H9 (cell line): ENCODE results near the gene TM4SF1. TPM values are rescaled to one million over a fixed set of nuclear protein-coding genes. Genes with fewer than 3 reads are reported as not detected.

ENCODE experiments used
- DNase-seq: peaks from one replicate; pipeline ENCODE4 v3.0.0-alpha.2; 2017
- H2AFZ ChIP-seq: one replicate; pipeline ENCODE4 v1.6.1; 2013; ENCODE audit warnings: mild to moderate bottlenecking, low read length, control low read depth, moderate library complexity
- H2AK5ac ChIP-seq: 2 replicates; pipeline ENCODE4 v1.6.1; 2013; ENCODE audit warnings: low read length, control low read depth, mixed read lengths; ENCODE audit not compliant: insufficient read length
- H2BK120ac ChIP-seq: one replicate; pipeline ENCODE4 v1.6.1; 2013; ENCODE audit warnings: low read depth, mild to moderate bottlenecking, low read length, control low read depth, inconsistent platforms; ENCODE audit not compliant: poor library complexity, severe bottlenecking
- H2BK12ac ChIP-seq: 2 replicates; pipeline ENCODE4 v1.6.1; 2013; ENCODE audit warnings: low read length, control low read depth, mixed read lengths, low read depth; ENCODE audit not compliant: insufficient read length
- H2BK15ac ChIP-seq: 2 replicates; pipeline ENCODE4 v1.6.1; 2013; ENCODE audit warnings: low read depth, low read length, control low read depth
- H2BK20ac ChIP-seq: one replicate; pipeline ENCODE4 v1.6.1; 2013; ENCODE audit warnings: low read depth, mild to moderate bottlenecking, low read length, control low read depth, inconsistent platforms; ENCODE audit not compliant: poor library complexity, severe bottlenecking
- H2BK5ac ChIP-seq: 2 replicates; pipeline ENCODE4 v1.6.1; 2013; ENCODE audit warnings: low read length, control low read depth, mixed read lengths; ENCODE audit not compliant: insufficient read length
- H3K14ac ChIP-seq: 2 replicates; pipeline ENCODE4 v1.6.1; 2013; ENCODE audit warnings: low read length, control low read depth; ENCODE audit not compliant: insufficient read depth
- H3K18ac ChIP-seq: 2 replicates; pipeline ENCODE4 v1.6.1; 2013; ENCODE audit warnings: low read depth, mild to moderate bottlenecking, mixed read lengths, low read length, control low read depth; ENCODE audit not compliant: insufficient read length
- H3K23ac ChIP-seq: 2 replicates; pipeline ENCODE4 v1.6.1; 2013; ENCODE audit warnings: low read length, control low read depth, mixed read lengths, low read depth; ENCODE audit not compliant: insufficient read length
- H3K23me2 ChIP-seq: 2 replicates; pipeline ENCODE4 v1.6.1; 2013; ENCODE audit warnings: low read depth, mild to moderate bottlenecking, mixed read lengths, low read length, control low read depth; ENCODE audit not compliant: insufficient read length, poor library complexity, severe bottlenecking
- H3K27ac ChIP-seq: 2 replicates; pipeline ENCODE4 v1.5.1; 2013; ENCODE audit warnings: low read length, control low read depth, mixed read lengths, low read depth; ENCODE audit not compliant: insufficient read length
- H3K27me3 ChIP-seq: 2 replicates; pipeline ENCODE4 v1.6.1; 2013; ENCODE audit warnings: low read length, control low read depth, inconsistent platforms; ENCODE audit not compliant: insufficient read depth
- H3K4ac ChIP-seq: 2 replicates; pipeline ENCODE4 v1.6.1; 2013; ENCODE audit warnings: low read depth, mild to moderate bottlenecking, control low read depth, inconsistent platforms, low read length, moderate library complexity
- H3K4me1 ChIP-seq: 2 replicates; pipeline ENCODE4 v1.6.1; 2013; ENCODE audit warnings: low read length, control low read depth, inconsistent platforms; ENCODE audit not compliant: insufficient read depth
- H3K4me2 ChIP-seq: 2 replicates; pipeline ENCODE4 v1.6.1; 2013; ENCODE audit warnings: low read length, control low read depth, mixed read lengths; ENCODE audit not compliant: insufficient read length, insufficient read depth
- H3K56ac ChIP-seq: 2 replicates; pipeline ENCODE4 v1.6.1; 2013; ENCODE audit warnings: low read depth, mild to moderate bottlenecking, mixed read lengths, low read length, control low read depth; ENCODE audit not compliant: insufficient read length
- H3K79me1 ChIP-seq: 2 replicates; pipeline ENCODE4 v1.6.1; 2013; ENCODE audit warnings: low read depth, mild to moderate bottlenecking, moderate library complexity, low read length, control low read depth, inconsistent platforms; ENCODE audit not compliant: insufficient read depth, poor library complexity, severe bottlenecking
- H3K79me2 ChIP-seq: 2 replicates; pipeline ENCODE4 v1.6.1; 2013; ENCODE audit warnings: low read length, control low read depth, inconsistent platforms; ENCODE audit not compliant: insufficient read depth
- H3K9ac ChIP-seq: 2 replicates; pipeline ENCODE4 v1.6.1; 2013; ENCODE audit warnings: low read length, control low read depth, mixed read lengths; ENCODE audit not compliant: insufficient read length; ENCODE audit errors: extremely low read depth
- H3K9me3 ChIP-seq: one replicate; pipeline ENCODE4 v1.6.1; 2013; ENCODE audit warnings: low read depth, low read length, inconsistent platforms; ENCODE audit not compliant: control insufficient read depth
- H3T11ph ChIP-seq: one replicate; pipeline ENCODE4 v1.6.1; 2013; ENCODE audit warnings: mild to moderate bottlenecking, low read length, control low read depth, inconsistent platforms
- H4K20me1 ChIP-seq: one replicate; pipeline ENCODE4 v1.6.1; 2013; ENCODE audit not compliant: control insufficient read depth, insufficient read length, insufficient read depth
- H4K5ac ChIP-seq: 2 replicates; pipeline ENCODE4 v1.6.1; 2013; ENCODE audit warnings: low read depth, mild to moderate bottlenecking, mixed read lengths, low read length, control low read depth; ENCODE audit not compliant: insufficient read length
- H4K8ac ChIP-seq: replicated peaks from 2 replicates; pipeline ENCODE4 v1.6.1; 2013; ENCODE audit warnings: low read length, control low read depth, mixed read lengths, low read depth; ENCODE audit not compliant: insufficient read length
- H4K91ac ChIP-seq: 2 replicates; pipeline ENCODE4 v1.6.1; 2013; ENCODE audit warnings: low read depth, mild to moderate bottlenecking, moderate library complexity, mixed read lengths, low read length, control low read depth; ENCODE audit not compliant: insufficient read length
- H3K27ac Mint-ChIP-seq, 3 experiments: 2 replicates in 2 of 3; 3 replicates in 1 of 3; pipeline ENCODE4 v1.8.0; 2020 to 2021; ENCODE audit warnings: mixed read lengths in 3 of 3, mild to moderate bottlenecking in 1 of 3, moderate library complexity in 1 of 3
- H3K27me3 Mint-ChIP-seq: 2 replicates; pipeline ENCODE4 v1.8.0; 2021; ENCODE audit warnings: low read depth, mild to moderate bottlenecking, moderate library complexity, mixed read lengths
- H3K36me3 Mint-ChIP-seq, 3 experiments: 2 replicates in 2 of 3; 3 replicates in 1 of 3; pipeline ENCODE4 v1.8.0; 2020 to 2021; ENCODE audit warnings: low read depth in 3 of 3, mixed read lengths in 3 of 3; ENCODE audit not compliant: insufficient read depth in 1 of 3
- H3K4me1 Mint-ChIP-seq, 2 experiments: 2 replicates each; pipeline ENCODE4 v1.8.0; 2020; ENCODE audit warnings: mixed read lengths in 2 of 2
- H3K4me3 Mint-ChIP-seq, 2 experiments: 2 replicates in 1 of 2; 3 replicates in 1 of 2; pipeline ENCODE4 v1.8.0; 2020 to 2021; ENCODE audit warnings: mild to moderate bottlenecking in 2 of 2, mixed read lengths in 2 of 2, moderate library complexity in 1 of 2
- H3K9me3 Mint-ChIP-seq, 2 experiments: 2 replicates in 1 of 2; 3 replicates in 1 of 2; pipeline ENCODE4 v1.8.0; 2020; ENCODE audit warnings: mild to moderate bottlenecking in 2 of 2, mixed read lengths in 2 of 2, moderate library complexity in 1 of 2
- CTCF ChIP-seq: fragments of 200-600 bp; sonication (generic); conservative IDR thresholded peaks from 3 replicates; pipeline ENCODE4 v1.8.0; 2021; ENCODE audit warnings: antibody characterized with exemption, mild to moderate bottlenecking
- WGBS: extraction: QIAGEN DNeasy Blood & Tissue Kit; methylation state at CpG from one replicate; pipeline ENCODE4 v1.1.7; 2013; ENCODE audit warnings: missing lambda C conversion rate, low lambda C conversion rate, mixed read lengths; ENCODE audit not compliant: insufficient read length; ENCODE audit errors: extremely low coverage; 5-methylcytosine and 5-hydroxymethylcytosine counted together
- total RNA-seq: library from RNA; stranded (reverse); gene quantifications from 2 replicates; pipeline ENCODE4 v1.2.1, GENCODE V29; 2021

Gene TM4SF1
- total RNA-seq, 1 experiment from 2014 or later = 1.2 TPM

GRCh38 chr3:149327156-149327555 lies 50.3 kb downstream of the TM4SF1 start:
- Histone ChIP-seq H3K23me2 (no peaks in the 10 kb centered on the region), H3K9me3 (no peaks in the 10 kb centered on the region), H2BK5ac (no peak overlapping the region), H3K14ac (no peak overlapping the region), H3K4ac (no peak overlapping the region), H4K5ac (no peak overlapping the region), H4K20me1 (no peaks in the 10 kb centered on the region), H3K79me2 (no peaks in the 10 kb centered on the region; the same call in 1 of the 2 replicates), H4K91ac (no peak overlapping the region), H4K8ac (no peak overlapping the region), H3K4me1 (no peaks in the 10 kb centered on the region), H2BK15ac (no peak overlapping the region), H2BK120ac (no peak overlapping the region), H3K9ac (no peak overlapping the region), H3K79me1 (no peaks in the 10 kb centered on the region), H3K4me2 (no peak overlapping the region), H3K56ac (no peak overlapping the region), H3K18ac (no peak overlapping the region), H2BK20ac (no peak overlapping the region), H3T11ph (no peak overlapping the region), H3K23ac (no peak overlapping the region), H2AFZ (no peak overlapping the region), H2BK12ac (no peak overlapping the region), H3K27ac (no peak overlapping the region), H2AK5ac (no peak overlapping the region), H3K27me3 (no peaks in the 10 kb centered on the region)
- Mint-ChIP-seq H3K9me3 (no peaks in the 10 kb centered on the region), H3K27me3 (no peaks in the 10 kb centered on the region), H3K27ac (no peak overlapping the region; a peak in 1 of 7 replicates), H3K36me3 (peaks cover 0 to 11% (median 2%) of the 10 kb centered on the region in 3 experiments; a peak in 3 of 7 replicates), H3K4me1 (peaks cover 2 to 6% of the 10 kb centered on the region in 2 experiments; a peak in 1 of 4 replicates), H3K4me3 (no peak overlapping the region)
- no CpG with 5 or more reads among the region's 2 CpGs for WGBS
- no peak for DNase-seq
- TF ChIP-seq CTCF = no peak
